Measurements from ENCODE around the gene PIGH.

DNA sequence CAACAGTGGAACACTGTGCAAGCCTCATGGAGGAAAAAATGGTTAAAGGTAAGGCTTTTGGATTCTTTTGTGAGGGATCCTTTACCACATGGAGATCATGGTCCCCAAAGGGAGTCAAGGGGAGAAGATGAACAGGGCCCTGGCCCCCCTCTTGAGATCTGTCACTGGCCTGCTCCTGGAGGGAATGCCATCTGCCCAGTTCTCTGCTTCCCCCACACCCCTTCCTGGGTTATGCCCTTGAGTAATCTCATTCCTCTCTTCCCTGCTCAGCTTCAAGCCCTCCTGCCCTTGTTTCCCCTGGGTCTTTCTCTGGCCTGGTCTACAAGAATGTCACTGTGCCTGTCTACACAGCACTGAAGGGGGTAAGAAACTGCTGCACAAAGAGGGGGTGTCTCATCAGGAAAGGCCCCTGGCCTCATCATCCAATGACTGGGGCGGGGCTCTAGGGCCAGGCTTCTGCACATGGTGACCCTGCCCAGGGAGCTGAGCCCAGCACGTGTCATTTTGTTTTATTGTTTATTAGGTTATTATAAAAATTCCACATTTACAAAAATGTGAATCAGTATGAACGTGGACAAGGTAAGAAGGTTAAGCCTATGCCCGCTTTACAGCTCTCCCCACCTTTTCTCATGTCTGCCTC lies 30.3 kb downstream of the PIGH start:
- TF ChIP-seq, protein P1, sequence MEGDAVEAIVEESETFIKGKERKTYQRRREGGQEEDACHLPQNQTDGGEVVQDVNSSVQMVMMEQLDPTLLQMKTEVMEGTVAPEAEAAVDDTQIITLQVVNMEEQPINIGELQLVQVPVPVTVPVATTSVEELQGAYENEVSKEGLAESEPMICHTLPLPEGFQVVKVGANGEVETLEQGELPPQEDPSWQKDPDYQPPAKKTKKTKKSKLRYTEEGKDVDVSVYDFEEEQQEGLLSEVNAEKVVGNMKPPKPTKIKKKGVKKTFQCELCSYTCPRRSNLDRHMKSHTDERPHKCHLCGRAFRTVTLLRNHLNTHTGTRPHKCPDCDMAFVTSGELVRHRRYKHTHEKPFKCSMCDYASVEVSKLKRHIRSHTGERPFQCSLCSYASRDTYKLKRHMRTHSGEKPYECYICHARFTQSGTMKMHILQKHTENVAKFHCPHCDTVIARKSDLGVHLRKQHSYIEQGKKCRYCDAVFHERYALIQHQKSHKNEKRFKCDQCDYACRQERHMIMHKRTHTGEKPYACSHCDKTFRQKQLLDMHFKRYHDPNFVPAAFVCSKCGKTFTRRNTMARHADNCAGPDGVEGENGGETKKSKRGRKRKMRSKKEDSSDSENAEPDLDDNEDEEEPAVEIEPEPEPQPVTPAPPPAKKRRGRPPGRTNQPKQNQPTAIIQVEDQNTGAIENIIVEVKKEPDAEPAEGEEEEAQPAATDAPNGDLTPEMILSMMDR (conservative IDR thresholded peaks at IDR 0.05): no peak
- TF ChIP-seq EZH2 (IDR thresholded peaks at IDR 0.05; ENCODE audit: low read depth): no peak
